Raji (cell line): ENCODE data around the gene AGPS.

Experiments used
- POLR2A ChIP-seq: IDR thresholded peaks from 2 replicates; pipeline ENCODE4 v1.6.1; 2011; ENCODE audit warnings: low read depth, low read length, control low read depth; ENCODE audit not compliant: insufficient read depth

Gene AGPS

DNA sequence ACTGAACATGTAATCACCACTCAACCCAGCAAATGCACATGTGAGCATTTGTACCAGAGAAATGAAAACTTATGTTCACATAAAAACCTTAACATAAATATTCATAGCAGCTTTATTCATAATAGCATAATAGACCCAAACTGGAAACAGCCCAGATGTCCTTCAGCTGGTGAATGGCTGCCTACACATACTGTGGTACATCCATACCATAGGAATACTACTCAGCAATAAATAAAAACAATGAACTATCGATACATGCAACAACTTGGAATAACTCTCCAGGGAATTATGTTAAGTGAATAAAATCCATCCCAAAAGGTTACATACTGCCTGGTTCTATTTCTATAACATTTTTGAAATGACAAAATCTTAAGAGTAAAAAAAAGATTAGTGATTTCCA lies 140.0 kb downstream of the AGPS start:
- no peak for TF ChIP-seq POLR2A

DNA sequence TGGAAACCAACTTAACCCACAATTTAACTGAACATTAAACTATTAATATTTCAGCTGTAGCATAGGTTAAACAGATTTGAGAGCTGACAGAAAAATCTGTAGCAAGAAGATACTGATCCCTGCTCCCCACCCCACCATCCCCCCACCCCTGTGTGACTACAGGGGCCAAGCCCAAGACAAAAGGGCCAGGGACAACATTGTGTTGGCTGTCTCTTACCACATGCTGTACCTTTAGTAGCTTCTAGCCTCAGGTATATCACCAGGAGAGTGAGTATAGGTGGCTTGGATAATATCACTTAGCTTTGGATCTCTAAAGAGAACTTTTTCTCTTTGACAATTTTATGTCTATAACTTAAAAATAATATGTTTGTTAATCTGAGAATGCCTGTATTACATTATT lies 140.7 kb downstream of the AGPS start:
- no peak for TF ChIP-seq POLR2A

DNA sequence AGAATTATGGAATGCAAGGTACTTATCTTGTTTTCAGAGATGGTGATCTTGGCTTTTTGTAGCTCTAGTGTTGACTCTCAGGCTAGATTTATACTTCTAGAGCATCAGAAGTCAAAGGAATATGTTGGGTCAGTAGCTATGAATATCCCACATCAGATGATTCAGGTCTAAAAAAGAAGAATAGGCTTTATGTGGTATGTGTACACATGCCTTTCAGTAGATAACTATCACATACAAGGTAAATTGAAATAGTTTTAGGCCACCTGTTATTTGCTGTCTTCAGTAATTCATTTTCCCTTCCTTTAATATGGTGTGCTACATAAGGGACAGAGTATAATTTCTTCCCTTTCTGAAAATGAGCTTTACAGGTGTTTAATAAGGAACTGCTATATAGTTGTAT lies 142.4 kb downstream of the AGPS start:
- no peak for TF ChIP-seq POLR2A

DNA sequence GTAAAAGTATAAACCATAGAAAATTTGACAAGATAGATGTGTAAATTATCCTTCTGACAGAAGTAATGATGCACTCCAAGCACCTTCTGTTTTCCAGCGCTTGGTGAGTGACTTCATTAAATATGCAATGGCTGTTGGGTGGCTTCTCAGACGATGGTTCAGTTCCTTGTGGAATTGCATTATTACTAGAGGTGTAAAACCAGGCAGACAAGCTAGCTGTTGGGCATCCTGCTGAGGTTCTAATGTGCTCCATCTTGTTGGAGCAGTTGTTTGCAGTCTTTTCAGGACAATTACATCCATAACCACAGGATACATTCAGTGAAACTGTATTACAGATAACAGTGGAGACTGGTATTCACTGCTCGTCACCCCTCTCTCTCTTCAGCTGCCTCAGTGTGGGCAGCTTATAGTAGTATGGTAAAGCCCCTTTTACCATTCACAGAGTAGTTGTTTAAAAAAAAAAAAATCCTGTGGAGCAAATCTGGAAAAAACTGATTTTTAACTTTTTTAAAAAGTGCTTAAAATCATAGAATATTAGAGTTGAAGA lies 143.5 kb downstream of the AGPS start:
- TF ChIP-seq POLR2A, result no peak

DNA sequence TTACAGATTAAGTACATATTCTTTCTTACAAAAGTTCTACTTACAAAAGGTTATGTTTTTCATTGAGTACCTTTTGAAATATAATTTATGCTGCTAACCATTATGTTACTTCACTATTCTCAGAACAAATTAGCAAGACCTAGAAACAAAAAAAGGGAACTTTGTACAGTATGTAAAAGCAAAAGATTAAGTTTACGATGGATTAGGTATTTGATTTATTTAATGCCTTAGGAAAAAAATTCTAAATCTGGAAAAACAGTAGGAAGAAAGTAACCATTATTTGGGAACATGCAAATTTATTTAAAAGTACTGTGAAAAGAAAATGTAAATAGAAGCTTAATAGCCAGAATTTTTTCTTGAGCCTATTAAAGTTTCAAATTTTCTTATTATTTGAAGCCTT lies 144.6 kb downstream of the AGPS start:
- TF ChIP-seq POLR2A, result no peak

DNA sequence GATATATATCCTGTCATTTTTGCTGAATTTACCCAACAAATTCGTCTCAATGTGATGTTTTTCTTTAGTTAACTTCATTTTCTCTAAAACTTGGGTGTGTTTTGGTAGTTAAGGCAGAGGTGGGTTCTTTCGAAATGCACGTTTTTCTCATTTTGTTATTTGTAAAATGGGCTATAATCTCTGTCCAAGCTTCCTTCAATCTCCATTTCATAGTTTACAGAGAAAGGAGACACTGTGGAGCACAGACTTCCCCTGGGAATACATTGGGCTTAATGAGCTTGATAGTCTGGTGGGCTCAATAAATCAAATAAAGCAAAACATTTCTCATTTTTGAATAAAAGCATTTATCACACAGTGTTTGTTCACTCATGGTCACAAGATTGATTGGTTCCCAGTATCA lies 145.1 kb downstream of the AGPS start:
- TF ChIP-seq POLR2A, result no peak

DNA sequence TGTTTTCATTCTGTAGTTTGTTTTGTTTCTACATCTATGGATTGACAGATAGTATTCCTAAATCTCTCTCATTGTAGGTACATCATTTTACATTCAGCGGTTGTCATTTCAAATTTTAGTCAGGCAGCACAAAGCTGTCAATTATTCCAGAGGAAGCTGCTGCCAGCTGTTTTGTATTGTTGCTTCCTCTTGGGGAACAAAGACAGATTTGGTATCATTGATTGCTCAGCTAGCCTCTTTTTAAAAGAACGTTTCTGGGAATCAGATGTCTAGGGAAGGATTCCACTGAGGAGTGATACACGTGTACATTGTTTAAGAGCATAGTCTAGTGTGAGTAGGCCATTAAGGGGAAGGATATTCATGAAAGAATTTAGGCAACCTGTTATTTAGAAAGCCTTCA lies 145.8 kb downstream of the AGPS start:
- no peak for TF ChIP-seq POLR2A

DNA sequence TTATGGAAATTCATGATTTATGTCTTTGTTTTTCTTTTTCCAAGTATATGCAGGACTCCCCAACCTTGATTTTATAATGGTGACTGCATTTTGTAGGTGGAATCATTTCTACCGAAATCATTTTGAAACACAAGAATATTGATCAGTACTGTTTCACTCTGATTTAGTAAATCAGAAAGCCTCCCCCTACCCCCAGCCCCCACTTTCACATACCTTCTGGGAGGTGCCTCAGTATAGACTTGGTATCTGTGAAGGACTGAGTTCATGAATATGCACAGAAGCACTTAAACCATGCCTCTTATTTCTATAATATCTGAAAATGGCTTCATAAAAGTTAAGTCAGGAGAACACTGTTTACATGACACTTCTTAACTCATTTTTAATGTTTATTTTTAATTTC lies 147.7 kb downstream of the AGPS start:
- TF ChIP-seq POLR2A, result no peak

DNA sequence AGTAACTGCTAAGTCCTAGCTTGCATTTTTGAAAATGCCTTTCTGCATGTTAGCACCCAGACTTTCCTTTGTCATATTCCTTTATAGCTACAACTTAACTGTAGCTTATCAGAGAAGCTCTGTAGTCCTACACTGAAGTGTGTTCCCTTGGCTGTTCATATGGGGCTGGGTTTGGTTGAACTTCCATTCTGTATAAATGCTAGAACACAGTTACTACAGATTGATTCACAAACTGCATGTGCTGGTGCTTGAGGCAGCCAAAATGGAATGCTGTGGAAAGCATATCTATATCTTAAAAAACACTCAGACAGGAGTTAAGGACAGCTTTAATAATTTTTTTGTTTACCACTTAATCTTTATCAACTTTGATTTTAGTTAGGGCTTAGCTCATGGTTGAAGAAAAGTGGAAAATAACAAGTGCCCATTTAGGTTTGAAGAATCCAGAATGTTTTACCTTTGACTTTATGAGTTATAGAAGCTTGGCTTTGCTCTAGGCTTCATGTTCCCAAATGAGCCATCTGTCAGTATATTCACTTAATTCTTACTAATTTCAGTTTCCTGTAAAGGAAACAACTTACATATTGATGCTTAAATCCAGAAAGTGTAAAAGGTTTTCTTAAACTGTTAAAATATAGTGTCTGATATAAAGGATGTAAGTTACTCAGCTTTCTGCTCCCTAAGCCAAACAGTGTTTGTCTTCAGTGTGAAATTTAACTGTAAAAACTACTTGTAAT lies 148.9 kb downstream of the AGPS start:
- no peak for TF ChIP-seq POLR2A

DNA sequence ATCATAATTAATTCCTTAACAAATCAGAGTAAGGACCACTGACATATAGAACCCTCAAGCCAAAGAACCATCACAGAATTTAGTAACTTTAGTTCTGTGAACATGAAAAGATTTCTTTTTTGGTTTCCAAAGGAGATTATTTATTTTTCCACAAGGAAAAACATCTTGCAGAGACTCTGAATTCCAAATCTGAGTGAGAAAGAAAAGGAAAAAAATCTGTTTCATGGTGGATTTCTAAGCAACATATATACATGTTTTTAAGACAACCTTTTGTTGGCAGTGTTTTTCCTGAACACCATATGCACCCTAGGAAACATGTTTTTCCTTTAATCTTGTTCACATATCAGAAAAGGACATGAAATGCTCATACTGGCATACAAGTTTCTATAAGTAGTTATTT lies 149.8 kb downstream of the AGPS start:
- no peak for TF ChIP-seq POLR2A

DNA sequence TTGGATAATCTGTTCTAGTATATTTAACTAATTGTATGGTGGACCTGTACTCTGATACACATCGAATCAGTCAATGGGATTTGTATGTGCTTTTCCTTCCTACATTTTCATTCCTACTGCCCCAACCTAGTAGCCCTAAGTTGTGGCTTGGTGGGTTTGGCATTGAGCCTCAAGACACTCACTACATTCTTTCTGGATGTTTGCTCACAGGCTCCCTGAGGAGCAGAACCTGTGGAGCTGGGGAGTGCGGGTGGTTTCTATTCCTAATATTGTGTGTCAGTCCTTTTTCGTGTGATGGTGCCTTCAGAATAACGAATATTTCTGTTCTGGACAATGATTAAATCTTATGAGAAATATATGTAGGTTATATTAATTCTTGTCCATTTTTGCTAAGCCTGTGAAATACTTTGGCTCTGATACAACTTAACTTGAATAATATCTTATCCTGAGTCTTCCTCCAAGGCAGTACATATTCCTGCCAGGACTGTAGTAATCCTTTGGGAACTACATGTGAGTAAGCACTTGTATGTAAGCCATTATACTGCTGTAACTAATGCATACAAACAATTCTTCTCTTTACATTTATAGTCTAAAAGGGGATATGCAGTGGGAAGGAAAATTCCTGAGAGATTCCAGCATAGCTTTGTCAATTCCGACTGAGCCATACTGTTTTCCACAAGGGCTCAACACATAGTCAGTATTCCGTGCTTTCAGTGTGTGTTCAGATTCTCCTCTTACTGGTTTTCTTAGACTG lies 150.6 kb downstream of the AGPS start:
- no peak for TF ChIP-seq POLR2A

DNA sequence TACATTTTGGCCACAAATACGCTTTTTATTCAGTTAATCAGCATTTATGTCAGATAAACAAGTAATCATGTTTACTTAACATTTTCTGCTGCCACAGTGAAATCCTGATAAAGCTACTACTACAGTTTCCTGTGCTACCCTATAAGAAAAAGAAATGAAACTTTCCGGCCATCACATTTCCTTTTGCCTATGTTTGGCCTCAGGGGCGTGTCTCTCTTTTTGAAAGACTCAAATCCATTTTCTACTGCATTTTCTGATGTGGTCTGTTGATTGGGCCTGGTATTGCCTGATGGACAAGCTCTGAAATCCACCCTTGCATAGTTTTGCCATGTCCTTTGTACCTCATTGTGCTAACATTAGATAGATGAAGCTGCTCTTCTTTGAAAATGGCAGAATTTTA lies 152.6 kb downstream of the AGPS start:
- TF ChIP-seq POLR2A, result no peak

DNA sequence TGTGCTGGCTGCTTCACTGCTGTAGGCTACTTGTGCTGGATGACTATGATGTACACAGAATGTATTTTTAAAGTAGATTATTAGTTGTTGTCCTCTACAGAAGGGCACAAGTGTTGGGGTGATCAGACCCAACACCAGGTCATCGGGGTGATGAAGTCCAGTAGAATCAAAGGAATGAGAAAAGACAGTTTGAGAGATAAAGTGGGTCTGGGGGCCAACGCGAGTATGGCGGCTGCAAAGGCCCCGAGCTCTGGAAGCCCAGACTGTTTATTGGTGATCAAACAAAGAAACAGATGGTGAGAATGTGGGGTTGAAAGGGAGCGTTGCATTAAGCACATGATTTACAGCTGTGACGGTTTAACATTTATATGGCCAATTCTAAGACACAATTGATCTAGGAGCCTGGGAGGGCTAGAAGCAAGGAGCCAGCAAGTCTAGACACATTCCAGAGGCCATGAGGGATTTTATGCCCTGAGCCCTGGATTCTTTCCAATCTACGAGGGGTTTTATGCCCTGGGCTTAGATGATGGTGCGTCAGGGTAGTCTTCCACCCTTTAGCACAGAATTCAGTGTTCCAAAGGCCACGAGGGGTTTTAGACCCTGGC lies 153.5 kb downstream of the AGPS start:
- no peak for TF ChIP-seq POLR2A

DNA sequence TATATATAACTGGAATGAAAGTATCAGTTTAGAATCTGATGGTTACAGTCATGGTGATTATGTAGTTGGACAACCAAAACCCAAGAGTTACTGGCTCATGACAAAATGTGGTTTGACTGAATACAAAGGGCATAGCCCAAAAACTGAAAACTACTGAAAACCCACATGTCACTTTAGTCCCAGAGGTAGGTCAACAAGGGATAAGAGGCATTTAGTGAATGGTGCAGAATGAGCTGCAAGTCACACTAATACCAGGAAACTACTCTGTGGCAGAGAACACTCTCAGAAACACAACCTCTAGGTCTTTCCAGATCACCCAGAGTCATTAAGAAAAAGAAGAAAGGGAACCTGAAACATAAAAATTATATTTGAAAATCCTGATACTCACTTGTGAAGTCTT lies 154.5 kb downstream of the AGPS start:
- no peak for TF ChIP-seq POLR2A

DNA sequence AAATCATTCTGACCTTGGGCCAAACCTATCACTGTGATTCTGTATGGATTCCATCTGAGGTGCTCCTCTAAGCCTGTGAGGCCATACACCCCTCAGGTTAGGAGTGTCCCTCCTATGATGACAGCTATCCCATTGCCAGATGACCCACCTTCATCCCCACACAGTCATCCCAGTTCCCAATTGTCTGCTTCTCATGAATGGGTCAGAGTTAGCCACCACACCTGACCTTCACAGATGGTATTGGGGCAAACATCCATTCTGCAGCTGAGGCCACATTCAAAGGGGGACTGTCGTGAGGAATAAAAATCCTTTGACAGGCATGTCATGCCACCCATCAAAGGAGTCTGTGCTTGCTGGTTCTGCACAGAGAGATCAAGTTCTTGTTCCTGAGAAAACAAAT lies 155.2 kb downstream of the AGPS start:
- TF ChIP-seq POLR2A, result no peak

DNA sequence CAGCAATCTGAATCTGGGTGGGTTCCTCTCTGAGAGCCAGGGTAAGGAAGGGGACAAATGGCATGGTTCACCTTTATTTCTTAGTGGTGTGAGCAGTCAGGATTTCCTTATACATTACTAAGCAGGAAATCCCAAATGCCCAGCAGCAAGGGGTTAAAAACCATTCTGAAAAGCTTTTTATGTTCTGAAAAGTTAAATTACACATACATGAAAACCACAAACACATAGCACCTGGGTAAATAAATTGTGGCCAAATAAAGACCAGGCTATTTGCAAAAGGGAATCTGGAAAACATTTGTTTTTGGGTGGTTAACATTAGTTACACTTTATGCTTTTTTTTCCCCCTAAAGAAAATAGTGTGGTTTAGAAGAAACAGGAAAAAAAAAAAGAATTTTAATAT lies 156.1 kb downstream of the AGPS start:
- TF ChIP-seq POLR2A, result no peak

DNA sequence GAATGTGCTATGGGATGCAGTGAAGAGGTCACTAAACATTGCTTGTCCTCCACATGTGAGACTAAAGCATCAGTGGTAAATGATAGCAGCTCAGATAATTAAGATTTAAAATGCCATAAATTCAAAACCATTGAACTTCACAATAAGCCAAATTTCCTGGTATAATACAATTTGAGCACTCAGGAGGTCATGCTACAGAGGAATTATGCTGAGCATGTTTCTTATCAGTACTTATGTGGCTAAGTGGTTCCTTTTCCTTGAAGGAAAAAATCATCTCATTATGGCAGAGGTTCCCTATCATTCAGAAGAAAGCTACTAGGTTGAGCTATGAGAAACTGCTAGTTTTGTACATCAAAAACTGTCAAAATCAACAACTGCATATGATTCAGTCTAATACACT lies 156.6 kb downstream of the AGPS start:
- no peak for TF ChIP-seq POLR2A
